GM12878 (cell line): ENCODE measurements around the gene SDCCAG8. TPM values are rescaled to one million over a fixed set of nuclear protein-coding genes. Genes with fewer than 3 reads are reported as not detected.

Source experiments
- CHD1 ChIP-seq: IDR thresholded peaks from 2 replicates; pipeline ENCODE4 v1.6.1; 2012; ENCODE audit warnings: low read depth, low read length, improper control_type of control experiment
- HCFC1 ChIP-seq: fragments of 150-350 bp; IDR thresholded peaks from 2 replicates; pipeline ENCODE4 v1.6.1; 2014; ENCODE audit warnings: low read length
- KAT2A ChIP-seq: conservative IDR thresholded peaks from 2 replicates; pipeline ENCODE4 v1.6.1; 2011; ENCODE audit warnings: low read depth, low read length; ENCODE audit not compliant: control insufficient read depth
- MEF2B ChIP-seq: fragments of 450-650 bp; IDR thresholded peaks from 2 replicates; pipeline ENCODE4 v1.6.1; 2018; ENCODE audit warnings: mild to moderate bottlenecking, moderate library complexity; ENCODE audit not compliant: partially characterized antibody, poor library complexity, severe bottlenecking
- NR2C1 ChIP-seq: fragments of 450-650 bp; IDR thresholded peaks from 2 replicates; pipeline ENCODE4 v1.6.1; 2017; ENCODE audit warnings: antibody characterized with exemption, mild to moderate bottlenecking, moderate library complexity
- NR2F1 ChIP-seq: fragments of 450-650 bp; conservative IDR thresholded peaks from 2 replicates; pipeline ENCODE4 v1.6.1; 2017; ENCODE audit warnings: mild to moderate bottlenecking
- POU2F2 ChIP-seq: IDR thresholded peaks from 3 replicates; pipeline ENCODE4 v1.6.1; 2011; ENCODE audit warnings: low read depth, mild to moderate bottlenecking, low read length, borderline replicate concordance
- RAD51 ChIP-seq: fragments of 450-650 bp; IDR thresholded peaks from 2 replicates; pipeline ENCODE4 v1.6.1; 2016; ENCODE audit warnings: moderate library complexity, mild to moderate bottlenecking, inconsistent platforms
- RCOR1 ChIP-seq: conservative IDR thresholded peaks from 2 replicates; pipeline ENCODE4 v1.6.1; 2012; ENCODE audit warnings: low read depth, low read length, improper control_type of control experiment
- SMARCA5 ChIP-seq: fragments of 450-650 bp; IDR thresholded peaks from 2 replicates; pipeline ENCODE4 v1.6.1; 2017; ENCODE audit warnings: mild to moderate bottlenecking
- WRNIP1 ChIP-seq: IDR thresholded peaks from 2 replicates; pipeline ENCODE4 v1.6.1; 2011; ENCODE audit warnings: low read depth, low read length, improper control_type of control experiment, borderline replicate concordance
- ZBTB33 ChIP-seq: fragments of 450-650 bp; IDR thresholded peaks from 2 replicates; pipeline ENCODE4 v1.6.1; 2017; ENCODE audit warnings: mild to moderate bottlenecking
- polyA plus RNA-seq, 11 experiments: library from polyadenylated mRNA; depleted of rRNA in 4 of 11; unstranded in 6 of 11; stranded (reverse) in 5 of 11; fragments of >200 nt; fragmentation: Nextera tagmentation in 4 of 11; fragmentation: Illumina TruSeq in 1 of 11; extraction: Ambion mirVana in 4 of 11; extraction: Trizol in 1 of 11; gene quantifications; 1 replicate in 1 of 11; 2 replicates in 10 of 11; pipeline versions ENCODE4 v1.2.1 to v1.2.3, GENCODE V29; 2011 to 2016; ENCODE audit warnings: inconsistent platforms in 2 of 11, missing spikeins in 2 of 11, low read depth in 1 of 11
- total RNA-seq, 4 experiments: library from RNA; depleted of rRNA in 3 of 4; stranded (reverse); fragments of >200 nt in 3 of 4; fragmentation: Illumina TruSeq in 1 of 4; extraction: Trizol in 1 of 4; gene quantifications; 2 replicates each; pipeline versions ENCODE4 v1.2.1 to v1.2.3, GENCODE V29; 2013 to 2021
- TF ChIP-seq, protein P1 (sequence below): fragments of 450-650 bp; IDR thresholded peaks from 2 replicates; pipeline ENCODE4 v1.6.1; 2016; ENCODE audit warnings: mild to moderate bottlenecking, moderate library complexity, borderline replicate concordance
- TF ChIP-seq, protein P2 (sequence below): fragments of 450-650 bp; IDR thresholded peaks from 2 replicates; pipeline ENCODE4 v1.6.1; 2017; ENCODE audit warnings: mild to moderate bottlenecking, moderate library complexity
- TF ChIP-seq, protein P3 (sequence below): IDR thresholded peaks from 2 replicates; pipeline ENCODE4 v1.6.1; 2012; ENCODE audit warnings: low read length, inconsistent platforms
- TF ChIP-seq, protein P4 (sequence below): IDR thresholded peaks from 2 replicates; pipeline ENCODE4 v1.6.1; 2011; ENCODE audit warnings: low read depth, low read length, improper control_type of control experiment, borderline replicate concordance

Gene SDCCAG8
- total and polyA plus RNA-seq, 10 of the 15 experiments (the other 5 are each of a cell fraction or from before 2014, with no cell fraction given), result 15.0 to 25.6 (median 20.6) TPM

DNA sequence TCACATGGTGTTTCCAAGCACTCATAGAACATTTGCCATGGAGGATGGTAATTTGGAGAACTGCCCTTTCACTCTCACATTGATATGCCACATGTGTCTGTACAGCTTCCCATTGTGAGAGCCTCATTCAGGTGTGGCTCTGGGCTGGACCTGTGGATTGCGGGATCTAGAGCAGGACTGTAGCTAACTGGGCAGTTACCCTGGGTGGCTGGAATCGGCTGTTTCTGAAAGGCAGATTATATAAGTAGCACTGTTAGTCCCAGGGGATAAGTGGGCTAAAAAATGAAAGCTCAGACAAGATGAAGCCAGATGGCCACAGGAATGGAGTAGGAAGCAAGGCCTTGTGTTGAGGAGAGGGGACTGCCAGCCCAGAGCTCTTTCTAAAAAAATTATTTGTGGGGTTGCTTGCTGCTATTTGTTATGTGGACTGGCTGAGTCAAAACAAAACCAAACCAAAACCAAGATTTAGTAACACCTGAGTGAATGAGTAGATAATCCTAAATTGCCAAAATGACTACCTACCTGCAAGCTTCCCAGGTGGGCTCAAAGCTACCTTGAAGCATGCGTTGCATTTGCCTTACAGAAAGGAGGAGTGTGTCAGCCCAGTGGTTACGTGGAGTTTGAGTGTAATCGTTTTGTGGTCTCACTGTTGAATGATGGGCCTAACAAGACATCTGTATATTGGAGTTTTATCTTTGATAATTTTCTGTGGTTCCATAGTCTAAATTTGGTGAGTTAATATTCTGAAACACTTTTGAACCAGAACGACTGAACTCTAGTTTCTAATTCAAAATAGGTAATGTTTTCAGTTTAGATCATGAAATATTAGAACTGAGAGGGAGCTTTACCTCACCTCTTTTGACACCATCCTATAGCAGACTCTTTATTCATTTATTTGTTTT lies 58.0 kb downstream of the SDCCAG8 start (continued):
- TF ChIP-seq, protein P1, sequence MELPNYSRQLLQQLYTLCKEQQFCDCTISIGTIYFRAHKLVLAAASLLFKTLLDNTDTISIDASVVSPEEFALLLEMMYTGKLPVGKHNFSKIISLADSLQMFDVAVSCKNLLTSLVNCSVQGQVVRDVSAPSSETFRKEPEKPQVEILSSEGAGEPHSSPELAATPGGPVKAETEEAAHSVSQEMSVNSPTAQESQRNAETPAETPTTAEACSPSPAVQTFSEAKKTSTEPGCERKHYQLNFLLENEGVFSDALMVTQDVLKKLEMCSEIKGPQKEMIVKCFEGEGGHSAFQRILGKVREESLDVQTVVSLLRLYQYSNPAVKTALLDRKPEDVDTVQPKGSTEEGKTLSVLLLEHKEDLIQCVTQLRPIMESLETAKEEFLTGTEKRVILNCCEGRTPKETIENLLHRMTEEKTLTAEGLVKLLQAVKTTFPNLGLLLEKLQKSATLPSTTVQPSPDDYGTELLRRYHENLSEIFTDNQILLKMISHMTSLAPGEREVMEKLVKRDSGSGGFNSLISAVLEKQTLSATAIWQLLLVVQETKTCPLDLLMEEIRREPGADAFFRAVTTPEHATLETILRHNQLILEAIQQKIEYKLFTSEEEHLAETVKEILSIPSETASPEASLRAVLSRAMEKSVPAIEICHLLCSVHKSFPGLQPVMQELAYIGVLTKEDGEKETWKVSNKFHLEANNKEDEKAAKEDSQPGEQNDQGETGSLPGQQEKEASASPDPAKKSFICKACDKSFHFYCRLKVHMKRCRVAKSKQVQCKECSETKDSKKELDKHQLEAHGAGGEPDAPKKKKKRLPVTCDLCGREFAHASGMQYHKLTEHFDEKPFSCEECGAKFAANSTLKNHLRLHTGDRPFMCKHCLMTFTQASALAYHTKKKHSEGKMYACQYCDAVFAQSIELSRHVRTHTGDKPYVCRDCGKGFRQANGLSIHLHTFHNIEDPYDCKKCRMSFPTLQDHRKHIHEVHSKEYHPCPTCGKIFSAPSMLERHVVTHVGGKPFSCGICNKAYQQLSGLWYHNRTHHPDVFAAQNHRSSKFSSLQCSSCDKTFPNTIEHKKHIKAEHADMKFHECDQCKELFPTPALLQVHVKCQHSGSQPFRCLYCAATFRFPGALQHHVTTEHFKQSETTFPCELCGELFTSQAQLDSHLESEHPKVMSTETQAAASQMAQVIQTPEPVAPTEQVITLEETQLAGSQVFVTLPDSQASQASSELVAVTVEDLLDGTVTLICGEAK, result no peak
- TF ChIP-seq SMARCA5 (peak; percentile 84; the same call in 1 of the 2 replicates), POU2F2 (peak; percentile 52; the same call in 1 of the 3 replicates), RAD51 (no peak), KAT2A (no peak), CHD1 (peak; percentile 70; the same call in 1 of the 2 replicates), MEF2B (peak; percentile 89), ZBTB33 (no peak), NR2C1 (no peak), HCFC1 (no peak), RCOR1 (no peak), NR2F1 (peak; percentile 90), WRNIP1 (no peak)
- TF ChIP-seq, protein P2, sequence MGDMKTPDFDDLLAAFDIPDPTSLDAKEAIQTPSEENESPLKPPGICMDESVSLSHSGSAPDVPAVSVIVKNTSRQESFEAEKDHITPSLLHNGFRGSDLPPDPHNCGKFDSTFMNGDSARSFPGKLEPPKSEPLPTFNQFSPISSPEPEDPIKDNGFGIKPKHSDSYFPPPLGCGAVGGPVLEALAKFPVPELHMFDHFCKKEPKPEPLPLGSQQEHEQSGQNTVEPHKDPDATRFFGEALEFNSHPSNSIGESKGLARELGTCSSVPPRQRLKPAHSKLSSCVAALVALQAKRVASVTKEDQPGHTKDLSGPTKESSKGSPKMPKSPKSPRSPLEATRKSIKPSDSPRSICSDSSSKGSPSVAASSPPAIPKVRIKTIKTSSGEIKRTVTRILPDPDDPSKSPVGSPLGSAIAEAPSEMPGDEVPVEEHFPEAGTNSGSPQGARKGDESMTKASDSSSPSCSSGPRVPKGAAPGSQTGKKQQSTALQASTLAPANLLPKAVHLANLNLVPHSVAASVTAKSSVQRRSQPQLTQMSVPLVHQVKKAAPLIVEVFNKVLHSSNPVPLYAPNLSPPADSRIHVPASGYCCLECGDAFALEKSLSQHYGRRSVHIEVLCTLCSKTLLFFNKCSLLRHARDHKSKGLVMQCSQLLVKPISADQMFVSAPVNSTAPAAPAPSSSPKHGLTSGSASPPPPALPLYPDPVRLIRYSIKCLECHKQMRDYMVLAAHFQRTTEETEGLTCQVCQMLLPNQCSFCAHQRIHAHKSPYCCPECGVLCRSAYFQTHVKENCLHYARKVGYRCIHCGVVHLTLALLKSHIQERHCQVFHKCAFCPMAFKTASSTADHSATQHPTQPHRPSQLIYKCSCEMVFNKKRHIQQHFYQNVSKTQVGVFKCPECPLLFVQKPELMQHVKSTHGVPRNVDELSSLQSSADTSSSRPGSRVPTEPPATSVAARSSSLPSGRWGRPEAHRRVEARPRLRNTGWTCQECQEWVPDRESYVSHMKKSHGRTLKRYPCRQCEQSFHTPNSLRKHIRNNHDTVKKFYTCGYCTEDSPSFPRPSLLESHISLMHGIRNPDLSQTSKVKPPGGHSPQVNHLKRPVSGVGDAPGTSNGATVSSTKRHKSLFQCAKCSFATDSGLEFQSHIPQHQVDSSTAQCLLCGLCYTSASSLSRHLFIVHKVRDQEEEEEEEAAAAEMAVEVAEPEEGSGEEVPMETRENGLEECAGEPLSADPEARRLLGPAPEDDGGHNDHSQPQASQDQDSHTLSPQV, result no peak
- TF ChIP-seq, protein P3, sequence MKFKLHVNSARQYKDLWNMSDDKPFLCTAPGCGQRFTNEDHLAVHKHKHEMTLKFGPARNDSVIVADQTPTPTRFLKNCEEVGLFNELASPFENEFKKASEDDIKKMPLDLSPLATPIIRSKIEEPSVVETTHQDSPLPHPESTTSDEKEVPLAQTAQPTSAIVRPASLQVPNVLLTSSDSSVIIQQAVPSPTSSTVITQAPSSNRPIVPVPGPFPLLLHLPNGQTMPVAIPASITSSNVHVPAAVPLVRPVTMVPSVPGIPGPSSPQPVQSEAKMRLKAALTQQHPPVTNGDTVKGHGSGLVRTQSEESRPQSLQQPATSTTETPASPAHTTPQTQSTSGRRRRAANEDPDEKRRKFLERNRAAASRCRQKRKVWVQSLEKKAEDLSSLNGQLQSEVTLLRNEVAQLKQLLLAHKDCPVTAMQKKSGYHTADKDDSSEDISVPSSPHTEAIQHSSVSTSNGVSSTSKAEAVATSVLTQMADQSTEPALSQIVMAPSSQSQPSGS, result peak; percentile 83
- TF ChIP-seq, protein P4, sequence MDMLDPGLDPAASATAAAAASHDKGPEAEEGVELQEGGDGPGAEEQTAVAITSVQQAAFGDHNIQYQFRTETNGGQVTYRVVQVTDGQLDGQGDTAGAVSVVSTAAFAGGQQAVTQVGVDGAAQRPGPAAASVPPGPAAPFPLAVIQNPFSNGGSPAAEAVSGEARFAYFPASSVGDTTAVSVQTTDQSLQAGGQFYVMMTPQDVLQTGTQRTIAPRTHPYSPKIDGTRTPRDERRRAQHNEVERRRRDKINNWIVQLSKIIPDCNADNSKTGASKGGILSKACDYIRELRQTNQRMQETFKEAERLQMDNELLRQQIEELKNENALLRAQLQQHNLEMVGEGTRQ, result no peak
